Transverse colon (tissue), 4 donors: ENCODE measurements around the gene NDUFB5. TPM values are rescaled to one million over a fixed set of nuclear protein-coding genes. Genes with fewer than 3 reads are reported as not detected.

Experiments
- DNase-seq: peaks from one replicate; pipeline ENCODE4 v3.0.0-alpha.2; 2019
- H3K27ac ChIP-seq, 4 donors: fragments of 200-600 bp; sonication (generic); 2 replicates each; pipeline ENCODE4 v1.5.1; 2016 to 2018; ENCODE audit warnings: inconsistent platforms in 4 of 4
- H3K27me3 ChIP-seq: fragments of 200-600 bp; sonication (generic); 2 replicates; pipeline ENCODE4 v1.5.1; 2017; ENCODE audit warnings: inconsistent platforms
- H3K36me3 ChIP-seq, 4 donors: fragments of 200-600 bp; sonication (generic); 2 replicates each; pipeline ENCODE4 v1.5.1; 2017 to 2019; ENCODE audit warnings: inconsistent platforms in 4 of 4
- H3K4me1 ChIP-seq, 4 donors: fragments of 200-600 bp; sonication (generic); 2 replicates each; pipeline ENCODE4 v1.5.1; 2017 to 2020; ENCODE audit warnings: inconsistent platforms in 4 of 4
- H3K4me3 ChIP-seq, 4 donors: fragments of 200-600 bp; sonication (generic); 1 replicate in 1 of 4; 2 replicates in 3 of 4; pipeline versions ENCODE4 v1.5.1 to v1.6.1; 2017 to 2019; ENCODE audit warnings: inconsistent platforms in 4 of 4
- H3K9me3 ChIP-seq, 2 donors: fragments of 200-600 bp; sonication (generic); 2 replicates each; pipeline ENCODE4 v1.5.1; 2017 to 2019; ENCODE audit warnings: inconsistent platforms in 2 of 2
- CTCF ChIP-seq, 5 experiments: fragments of 200-600 bp in 3 of 5; fragments of 450-650 bp in 2 of 5; sonication (generic) in 3 of 5; IDR thresholded peaks; 1 replicate in 2 of 5; 2 replicates in 3 of 5; pipeline ENCODE4 v1.5.1; 2016 to 2017; ENCODE audit warnings: antibody characterized with exemption in 5 of 5, inconsistent platforms in 3 of 5, mild to moderate bottlenecking in 2 of 5, moderate library complexity in 1 of 5
- EP300 ChIP-seq: sonication (generic); formaldehyde crosslinking; IDR thresholded peaks from one replicate; pipeline ENCODE4 v1.6.1; 2017; ENCODE audit warnings: antibody characterized with exemption, low read depth
- POLR2A ChIP-seq: fragments of 450-650 bp; IDR thresholded peaks from one replicate; pipeline ENCODE4 v1.6.1; 2016; ENCODE audit warnings: antibody characterized with exemption, mild to moderate bottlenecking, moderate library complexity
- POLR2AphosphoS5 ChIP-seq, 3 donors: sonication (generic); formaldehyde crosslinking; IDR thresholded peaks; one replicate each; pipeline ENCODE4 v1.6.1; 2016; ENCODE audit warnings: antibody characterized with exemption in 3 of 3
- WGBS, 2 donors: methylation state at CpG; one replicate each; pipeline ENCODE4 v1.1.5; 2018; ENCODE audit warnings: low coverage in 1 of 2; 5-methylcytosine and 5-hydroxymethylcytosine counted together
- in situ Hi-C, 4 donors: fragments of 200-750 bp; cut with MboI; loops; one replicate each; pipeline versions ENCODE4 v1.15.0 to v1.15.1; 2017; ENCODE audit warnings: low sequenced_read_pairs in 3 of 4, low pct_ligation_motif_present in 1 of 4, low pct_unique_long_range_greater_than_20kb in 1 of 4
- intact Hi-C: fragments of 100-400 bp; cut with DNase I; formaldehyde crosslinking; loops from one replicate; pipeline ENCODE4 v1.15.1; 2023; ENCODE audit warnings: low total_unique reads
- total RNA-seq, 4 donors: library from RNA; depleted of rRNA; stranded (reverse); fragments of >200 nt; gene quantifications; one replicate each; pipeline ENCODE4 v1.1.0, GENCODE V29; 2016

NDUFB5 gene
- total RNA-seq, 4 donors from 2014 or later = 47.5 to 139 (median 88.5) TPM

DNA sequence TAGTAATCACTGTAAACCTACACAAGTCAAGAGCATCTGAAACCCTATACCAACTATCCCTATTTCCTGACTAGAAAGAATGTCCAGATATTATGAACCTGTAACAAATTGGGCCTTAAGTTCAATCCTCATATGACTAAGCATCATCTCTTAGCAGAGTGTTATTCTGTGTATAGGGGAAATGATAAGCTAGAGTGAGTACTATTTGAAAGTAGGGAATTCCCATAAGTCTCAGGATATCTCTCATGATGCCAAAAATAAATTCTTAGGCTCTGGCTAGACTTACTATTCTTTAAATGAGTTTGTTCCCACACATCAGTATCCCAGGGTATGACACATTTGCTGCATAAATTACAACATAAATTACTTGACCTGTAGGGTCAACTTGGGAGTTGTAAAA, 15.5 kb upstream of the NDUFB5 start:
- intact Hi-C loops = no loop called here
- in situ Hi-C loops = loop anchor here in 1 of 4 donors (25.0 kb wide), 1 partner anchor 227 kb away; no protein-coding TSS in a partner anchor
- H3K27ac ChIP-seq = no peak overlapping the region
- no peaks in the 10 kb centered on the region for H3K27me3 ChIP-seq
- no peak overlapping the region for H3K4me3 ChIP-seq
- no peak for TF ChIP-seq POLR2A
- no peak for TF ChIP-seq POLR2AphosphoS5 (IDR thresholded peaks at IDR 0.05)
- no peaks in the 10 kb centered on the region for H3K9me3 ChIP-seq
- H3K36me3 ChIP-seq = peaks cover 0 to 75% (median 34%) of the 10 kb centered on the region in 4 donors
- DNase-seq = no peak
- H3K4me1 ChIP-seq = no peaks in the 10 kb centered on the region

- in situ Hi-C loops (loop anchor here in 1 of 4 donors (25.0 kb wide), 1 partner anchor 228 kb away; no protein-coding TSS in a partner anchor), intact Hi-C loops (no loop called here)
- no peak overlapping the region for H3K4me3 ChIP-seq
- H3K9me3 ChIP-seq = no peaks in the 10 kb centered on the region
- no peaks in the 10 kb centered on the region for H3K4me1 ChIP-seq
- no peak overlapping the region for H3K27ac ChIP-seq
- no peak for TF ChIP-seq CTCF (IDR thresholded peaks at IDR 0.05)
- no peak for TF ChIP-seq EP300
- TF ChIP-seq POLR2A = no peak
- TF ChIP-seq POLR2AphosphoS5 (IDR thresholded peaks at IDR 0.05) = no peak
- WGBS, 2 donors = 84% methylated on average over 2 of the region's 2 CpGs
- peaks cover 0 to 83% (median 34%) of the 10 kb centered on the region in 4 donors for H3K36me3 ChIP-seq
- no peak for DNase-seq
- H3K27me3 ChIP-seq = no peaks in the 10 kb centered on the region
Measured at GRCh38 chr3:179590669-179591068, 13.9 kb upstream of the NDUFB5 start.

DNA sequence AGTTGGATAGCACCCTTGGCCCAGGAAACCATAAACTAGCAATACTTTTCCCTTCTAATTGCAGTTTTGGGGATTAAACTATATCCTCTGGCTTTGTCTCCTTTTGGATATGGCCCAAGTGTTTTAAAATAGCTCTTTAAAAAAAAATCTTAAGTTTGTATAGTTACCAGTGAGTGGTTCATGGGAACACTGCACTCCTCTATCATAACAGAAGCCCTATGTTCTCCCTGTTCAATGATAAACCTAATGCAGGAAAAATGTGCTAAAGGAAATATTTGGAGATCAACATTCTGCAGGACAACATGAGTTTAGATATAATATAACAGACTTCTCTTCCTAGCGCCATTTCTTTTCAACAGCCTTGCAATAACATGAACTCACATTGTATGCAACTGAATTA, 13.3 kb upstream of the NDUFB5 start:
- Histone ChIP-seq H3K4me3 (no peak overlapping the region), H3K9me3 (no peaks in the 10 kb centered on the region), H3K4me1 (no peaks in the 10 kb centered on the region), H3K36me3 (peaks cover 0 to 81% (median 35%) of the 10 kb centered on the region in 4 donors), H3K27ac (no peak overlapping the region), H3K27me3 (no peaks in the 10 kb centered on the region)
- 62 to 80% methylated on average over 1 of the region's 1 CpG for WGBS, 2 donors
- TF ChIP-seq POLR2AphosphoS5 (IDR thresholded peaks at IDR 0.05) = no peak
- in situ Hi-C loops = loop anchor here in 1 of 4 donors (25.0 kb wide), 1 partner anchor 229 kb away; no protein-coding TSS in a partner anchor
- DNase-seq = no peak
- intact Hi-C loops = no loop called here

GRCh38 chr3:179599531-179599930, 5.1 kb upstream of the NDUFB5 start:
- Histone ChIP-seq H3K27me3 (no peaks in the 10 kb centered on the region), H3K27ac (no peak overlapping the region), H3K9me3 (no peaks in the 10 kb centered on the region), H3K36me3 (peaks cover 0 to 59% (median 29%) of the 10 kb centered on the region in 4 donors), H3K4me3 (no peak overlapping the region), H3K4me1 (peaks cover 6 to 12% (median 9%) of the 10 kb centered on the region in 4 donors)
- 90 to 98% methylated on average over 2 to 4 of the region's 4 CpGs for WGBS, 2 donors
- in situ Hi-C loops (loop anchor here in 1 of 4 donors (25.0 kb wide), 1 partner anchor 237 kb away; no protein-coding TSS in a partner anchor), intact Hi-C loops (no loop called here)
- DNase-seq = no peak
- no peak for TF ChIP-seq POLR2A
- TF ChIP-seq POLR2AphosphoS5 (IDR thresholded peaks at IDR 0.05) = no peak
- TF ChIP-seq CTCF (IDR thresholded peaks at IDR 0.05) = no peak
- no peak for TF ChIP-seq EP300

- Histone ChIP-seq H3K36me3 (peaks cover 0 to 31% (median 15%) of the 10 kb centered on the region in 4 donors), H3K27ac (peak overlapping the region in 1 of 4 donors; percentile 91), H3K9me3 (no peaks in the 10 kb centered on the region), H3K4me3 (peak overlapping the region in 1 of 4 donors; percentile 74), H3K4me1 (peaks cover 13 to 27% (median 17%) of the 10 kb centered on the region in 4 donors), H3K27me3 (no peaks in the 10 kb centered on the region)
- in situ Hi-C loops = no loop called here
- intact Hi-C loops = loop anchor here (5.0 kb wide), 1 partner anchor 41 kb away; the partner anchor contains the start of gene ACTL6A
- WGBS, 2 donors = 65 to 83% methylated on average over 2 to 4 of the region's 4 CpGs
- DNase-seq = no peak
- no peak for TF ChIP-seq POLR2A
- TF ChIP-seq POLR2AphosphoS5 (IDR thresholded peaks at IDR 0.05) = no peak
- no peak for TF ChIP-seq CTCF (IDR thresholded peaks at IDR 0.05)
- no peak for TF ChIP-seq EP300
Measured at GRCh38 chr3:179603321-179603720, 1.3 kb upstream of the NDUFB5 start.
